Neural progenitor cell (in vitro differentiated cells): ENCODE measurements around the gene HOATZ. TPM values are rescaled to one million over a fixed set of nuclear protein-coding genes. Genes with fewer than 3 reads are reported as not detected.

Experiments
- DNase-seq: peaks from one replicate; pipeline ENCODE4 v3.0.0-alpha.2; 2016; ENCODE audit warnings: low spot score
- H2AFZ ChIP-seq: fragments of 200-600 bp; sonication (generic); replicated peaks from 2 replicates; pipeline ENCODE4 v1.6.1; 2016; ENCODE audit warnings: antibody characterized with exemption
- H3F3A ChIP-seq: fragments of 200-600 bp; sonication (generic); 2 replicates; pipeline ENCODE4 v1.6.1; 2016; ENCODE audit warnings: antibody characterized with exemption, low read depth
- H3K27ac ChIP-seq: fragments of 200-600 bp; sonication (generic); 2 replicates; pipeline ENCODE4 v1.5.1; 2016; ENCODE audit warnings: mild to moderate bottlenecking
- H3K27me3 ChIP-seq: fragments of 200-600 bp; sonication (generic); 2 replicates; pipeline ENCODE4 v1.6.1; 2016; ENCODE audit warnings: mild to moderate bottlenecking, moderate library complexity
- H3K36me3 ChIP-seq: fragments of 200-600 bp; sonication (generic); 2 replicates; pipeline ENCODE4 v1.5.1; 2016
- H3K4me1 ChIP-seq: fragments of 200-600 bp; sonication (generic); 2 replicates; pipeline ENCODE4 v1.6.1; 2016; ENCODE audit warnings: mixed run types
- H3K4me2 ChIP-seq: fragments of 200-600 bp; sonication (generic); 2 replicates; pipeline ENCODE4 v1.6.1; 2016
- H3K4me3 ChIP-seq: fragments of 200-600 bp; sonication (generic); 2 replicates; pipeline ENCODE4 v1.5.1; 2016
- H3K79me2 ChIP-seq: fragments of 200-600 bp; sonication (generic); 2 replicates; pipeline ENCODE4 v1.6.1; 2016; ENCODE audit warnings: low read depth
- H3K9ac ChIP-seq: fragments of 200-600 bp; sonication (generic); 2 replicates; pipeline ENCODE4 v1.6.1; 2016
- H3K9me3 ChIP-seq: fragments of 200-600 bp; sonication (generic); 2 replicates; pipeline ENCODE4 v1.5.1; 2016; ENCODE audit warnings: low read depth
- H4K20me1 ChIP-seq: fragments of 200-600 bp; sonication (generic); 2 replicates; pipeline ENCODE4 v1.6.1; 2016; ENCODE audit warnings: low read depth
- H3K27ac Mint-ChIP-seq: 3 replicates; pipeline ENCODE4 v1.8.0; 2021; ENCODE audit warnings: mixed read lengths
- H3K27me3 Mint-ChIP-seq: 2 replicates; pipeline ENCODE4 v1.8.0; 2022; ENCODE audit warnings: low read depth, mild to moderate bottlenecking, inconsistent platforms, moderate library complexity, mixed read lengths; ENCODE audit not compliant: insufficient read depth
- H3K36me3 Mint-ChIP-seq: 3 replicates; pipeline ENCODE4 v1.8.0; 2021; ENCODE audit warnings: mixed read lengths
- H3K4me1 Mint-ChIP-seq: 3 replicates; pipeline ENCODE4 v1.8.0; 2021; ENCODE audit warnings: mixed read lengths
- H3K4me3 Mint-ChIP-seq: 3 replicates; pipeline ENCODE4 v1.8.0; 2021; ENCODE audit warnings: mild to moderate bottlenecking, moderate library complexity, mixed read lengths
- H3K9me3 Mint-ChIP-seq: 3 replicates; pipeline ENCODE4 v1.8.0; 2020; ENCODE audit warnings: mixed read lengths
- CTCF ChIP-seq: fragments of 200-600 bp; sonication (generic); IDR thresholded peaks from 2 replicates; pipeline ENCODE4 v1.5.1; 2017; ENCODE audit warnings: antibody characterized with exemption, mild to moderate bottlenecking
- EZH2 ChIP-seq: fragments of 200-600 bp; sonication (generic); IDR thresholded peaks from 2 replicates; pipeline ENCODE4 v1.6.1; 2017; ENCODE audit warnings: antibody characterized with exemption, mild to moderate bottlenecking, moderate library complexity
- EZH2phosphoT487 ChIP-seq: fragments of 200-600 bp; sonication (generic); IDR thresholded peaks from 2 replicates; pipeline ENCODE4 v1.6.1; 2017; ENCODE audit warnings: antibody characterized with exemption
- microRNA counts: library from miRNA; unstranded; fragments of <30 nt; microRNA quantifications from one replicate; lab custom pipeline; 2016
- microRNA-seq: library from miRNA; unstranded; fragments of <30 nt; microRNA quantifications from one replicate; pipeline ENCODE4, GENCODE V29; 2016
- small RNA-seq: library from RNA; depleted of rRNA; stranded (forward); fragments of <200 nt; gene quantifications from one replicate; pipeline ENCODE3, GENCODE V24; 2015
- total RNA-seq: library from RNA; depleted of rRNA; stranded (reverse); fragments of >200 nt; gene quantifications from 2 replicates; pipeline ENCODE4 v1.2.3, GENCODE V29; 2015; ENCODE audit warnings: low replicate concordance

Gene HOATZ
- total RNA-seq, 1 donor from 2014 or later = not detected

- H2AFZ ChIP-seq = no peak overlapping the region
- H3F3A ChIP-seq = no peaks in the 10 kb centered on the region
- peaks cover 4% of the 10 kb centered on the region for H3K36me3 ChIP-seq
- peaks cover 2% of the 10 kb centered on the region for H3K9me3 ChIP-seq
- H4K20me1 ChIP-seq = no peaks in the 10 kb centered on the region
- H3K36me3 Mint-ChIP-seq = no peaks in the 10 kb centered on the region
- no peak for TF ChIP-seq EZH2
- TF ChIP-seq CTCF = no peak
- no peak for TF ChIP-seq EZH2phosphoT487
- peaks cover 4% of the 10 kb centered on the region for H3K4me1 Mint-ChIP-seq
- DNase-seq = no peak
- peaks cover 6% of the 10 kb centered on the region for H3K4me1 ChIP-seq
- no peak overlapping the region for H3K4me2 ChIP-seq
- no peaks in the 10 kb centered on the region for H3K9me3 Mint-ChIP-seq
- no peak overlapping the region for H3K9ac ChIP-seq
- H3K4me3 ChIP-seq = no peak overlapping the region
- no peaks in the 10 kb centered on the region for H3K79me2 ChIP-seq
- H3K4me3 Mint-ChIP-seq = no peak overlapping the region
- no peak overlapping the region for H3K27ac ChIP-seq
- H3K27me3 Mint-ChIP-seq = peaks cover 7% of the 10 kb centered on the region
- no peak overlapping the region for H3K27ac Mint-ChIP-seq
- H3K27me3 ChIP-seq = no peaks in the 10 kb centered on the region
Observed at GRCh38 chr11:111582881-111583280, 68.3 kb downstream of the HOATZ start.

GRCh38 chr11:111585371-111585770 lies 70.8 kb downstream of the HOATZ start:
- Histone ChIP-seq H3F3A (no peaks in the 10 kb centered on the region), H3K9ac (no peak overlapping the region), H3K4me3 (no peak overlapping the region), H3K36me3 (peaks cover 4% of the 10 kb centered on the region), H3K27ac (no peak overlapping the region), H4K20me1 (no peaks in the 10 kb centered on the region), H2AFZ (no peak overlapping the region), H3K79me2 (no peaks in the 10 kb centered on the region), H3K27me3 (no peaks in the 10 kb centered on the region), H3K4me1 (no peaks in the 10 kb centered on the region), H3K4me2 (no peak overlapping the region), H3K9me3 (peaks cover 5% of the 10 kb centered on the region)
- H3K4me3 Mint-ChIP-seq = no peak overlapping the region
- DNase-seq = no peak
- peaks cover 7% of the 10 kb centered on the region for H3K27me3 Mint-ChIP-seq
- no peak overlapping the region for H3K27ac Mint-ChIP-seq
- TF ChIP-seq CTCF (no peak), EZH2 (no peak), EZH2phosphoT487 (no peak)
- H3K36me3 Mint-ChIP-seq = no peaks in the 10 kb centered on the region
- peaks cover 3% of the 10 kb centered on the region for H3K9me3 Mint-ChIP-seq
- H3K4me1 Mint-ChIP-seq = peaks cover 4% of the 10 kb centered on the region

GRCh38 chr11:111586388-111586831 lies 71.8 kb downstream of the HOATZ start:
- TF ChIP-seq EZH2phosphoT487 (no peak), CTCF (peak; percentile 68), EZH2 (no peak)
- Mint-ChIP-seq H3K27me3 (peaks cover 4% of the 10 kb centered on the region), H3K9me3 (peaks cover 3% of the 10 kb centered on the region), H3K36me3 (no peaks in the 10 kb centered on the region), H3K4me1 (peaks cover 4% of the 10 kb centered on the region), H3K27ac (no peak overlapping the region), H3K4me3 (no peak overlapping the region)
- Histone ChIP-seq H3K27me3 (no peaks in the 10 kb centered on the region), H3K4me2 (no peak overlapping the region), H3K36me3 (peaks cover 4% of the 10 kb centered on the region), H3K27ac (no peak overlapping the region), H3F3A (no peaks in the 10 kb centered on the region), H3K4me3 (no peak overlapping the region), H2AFZ (no peak overlapping the region), H3K9me3 (peaks cover 5% of the 10 kb centered on the region), H4K20me1 (no peaks in the 10 kb centered on the region), H3K9ac (no peak overlapping the region), H3K79me2 (no peaks in the 10 kb centered on the region), H3K4me1 (no peaks in the 10 kb centered on the region)
- peak; percentile 57 for DNase-seq

MicroRNAs encoded within 50 kb of the gene (microRNA counts, 767-probe panel; counts per million panel counts)
- microRNA hsa-miR-34b-3p (lab: Ali Mortazavi, UCI) = 460 counts per million, percentile 90 among the panel's probes with 10 or more counts
- 460 counts per million, percentile 90 among the panel's probes with 10 or more counts for microRNA hsa-miR-34c-3p (lab: Ali Mortazavi, UCI)
- microRNA hsa-miR-34c-5p (lab: Ali Mortazavi, UCI) = 460 counts per million, percentile 90 among the panel's probes with 10 or more counts

Small RNAs within 50 kb of the gene (microRNA-seq; reads per million reads assigned to microRNA genes)
- gene MIR34B (5.1 reads per million, percentile 25 among the genes with 10 or more reads in this experiment), gene MIR34C (116 reads per million, percentile 77 among the genes with 10 or more reads in this experiment)

Small RNAs within 50 kb of the gene (small RNA-seq; reads per million reads assigned to genes)
- 0.27 reads per million, percentile 20 among the genes with 10 or more reads in this experiment for gene MIR34B
- 2.5 reads per million, percentile 90 among the genes with 10 or more reads in this experiment for gene MIR34C

Other genes starting within 250 kb of the HOATZ start
- 0.59 and 2.1 TPM in 2 replicates for gene POU2AF3, start 216.2 kb upstream of the HOATZ start, total RNA-seq
- gene POU2AF1, start 135.5 kb upstream of the HOATZ start, total RNA-seq = not detected in 2 replicates
- not detected in 2 replicates for gene BTG4, start 2.4 kb upstream of the HOATZ start, total RNA-seq
- 0.26 and 0.37 TPM in 2 replicates for gene LAYN, start 25.9 kb downstream of the HOATZ start, total RNA-seq
- gene SIK2, start 87.7 kb downstream of the HOATZ start, total RNA-seq = 12.0 and 16.3 TPM in 2 replicates